ENCODE results near the gene SDHB. TPM values are rescaled to one million over a fixed set of nuclear protein-coding genes. Genes with fewer than 3 reads are reported as not detected.
"Not testable (repeated sequence)": the region's sequence is repeated elsewhere in the genome, so short reads cannot be mapped to it uniquely, and the experiment has no call there.

The SDHB gene
- total RNA-seq, 1 experiment from 2014 or later, result 243 TPM

DNA sequence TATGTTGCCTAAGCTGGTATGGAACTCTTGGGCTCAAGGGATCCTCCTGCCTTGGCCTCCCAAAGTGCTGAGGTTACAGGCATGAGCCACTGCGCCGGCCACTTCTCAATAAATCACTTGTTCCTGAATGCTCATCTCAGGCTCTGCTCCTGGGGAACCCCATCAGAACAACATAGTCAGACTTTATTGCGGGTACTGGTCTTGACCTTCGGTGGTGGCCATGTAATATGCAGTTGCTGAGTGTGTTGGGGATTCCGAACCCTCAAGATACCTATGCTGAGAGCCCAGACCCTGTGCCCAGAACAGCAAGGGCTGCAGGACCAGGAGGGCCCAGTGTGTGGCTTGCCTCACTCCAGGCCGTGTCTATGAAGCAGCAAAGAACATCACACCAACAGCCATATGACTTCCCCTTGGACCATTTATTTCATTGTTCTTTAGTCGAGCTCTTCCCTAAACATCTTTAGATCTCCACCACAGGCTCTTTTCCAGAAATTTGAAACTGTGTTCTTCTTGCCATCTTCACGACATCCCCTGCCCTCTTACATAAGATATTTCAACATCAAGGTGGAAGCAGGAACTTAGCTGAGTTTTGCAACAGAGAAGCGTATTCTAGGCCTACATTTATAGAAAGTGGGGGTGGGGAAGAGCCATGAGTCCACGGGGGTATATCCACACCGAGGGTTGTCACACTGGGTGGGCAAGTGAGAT lies 12.7 kb upstream of the SDHB start:
- H3K27ac ChIP-seq, result no peak overlapping the region
- H3K9me3 ChIP-seq (replicated peaks), result peaks cover 8% of the 10 kb centered on the region
- no peak overlapping the region for H3K4me3 ChIP-seq
- H3K27me3 ChIP-seq, result no peaks in the 10 kb centered on the region
- DNase-seq, result no peak
- no peaks in the 10 kb centered on the region for H3K36me3 ChIP-seq
- peaks cover 21% of the 10 kb centered on the region; the same call in 1 of the 2 replicates for H3K4me1 ChIP-seq

DNA sequence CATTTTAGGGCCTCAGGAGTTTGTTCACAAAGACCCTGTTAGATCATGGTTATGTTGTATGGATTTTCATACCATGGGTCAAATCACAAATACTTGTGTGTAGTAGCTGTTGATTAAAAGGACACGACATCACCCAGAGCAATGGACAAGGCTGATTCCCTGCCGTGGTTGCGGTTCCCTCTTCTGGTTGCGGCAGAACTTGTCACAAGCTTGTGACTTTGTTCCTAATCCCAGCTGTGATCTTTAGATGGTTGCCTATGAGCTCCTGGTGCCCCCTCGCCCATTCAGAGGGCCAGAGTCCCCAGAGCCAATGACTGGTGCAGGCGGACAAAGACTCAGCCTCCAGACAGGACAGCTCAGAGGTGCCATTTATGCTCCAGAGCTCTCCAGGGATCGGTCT lies 11.8 kb upstream of the SDHB start:
- peaks cover 8% of the 10 kb centered on the region for H3K9me3 ChIP-seq (replicated peaks)
- H3K4me1 ChIP-seq, result peaks cover 28% of the 10 kb centered on the region
- no peaks in the 10 kb centered on the region for H3K36me3 ChIP-seq
- no peak overlapping the region for H3K4me3 ChIP-seq
- H3K27ac ChIP-seq, result no peak overlapping the region
- no peak for DNase-seq
- H3K27me3 ChIP-seq, result no peaks in the 10 kb centered on the region

DNA sequence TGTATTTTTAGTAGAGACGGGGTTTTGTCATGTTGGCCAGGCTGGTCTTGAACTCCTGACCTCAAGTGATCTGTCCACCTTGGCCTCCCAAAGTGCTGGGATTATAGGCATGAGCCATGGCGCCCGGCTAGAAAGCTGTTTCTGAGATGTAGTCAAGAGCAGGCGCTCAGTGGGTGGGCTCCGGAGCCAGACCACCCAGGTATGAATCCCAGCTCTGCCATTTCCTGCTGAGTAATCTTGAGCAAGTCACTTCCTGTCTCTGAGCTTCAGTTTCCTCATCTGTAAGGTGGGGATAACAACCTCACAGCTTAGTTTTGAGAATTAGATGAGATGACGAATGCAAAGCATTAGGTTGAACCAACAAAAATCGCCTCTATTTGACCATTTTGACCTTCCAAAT lies 8.9 kb upstream of the SDHB start:
- not testable (repeated sequence) for H3K27ac ChIP-seq; H3K36me3 ChIP-seq; H3K9me3 ChIP-seq (replicated peaks); H3K27me3 ChIP-seq; H3K4me3 ChIP-seq
- H3K4me1 ChIP-seq, result peaks cover 36% of the 10 kb centered on the region
- peak; percentile 72 to 74 for DNase-seq

- Histone ChIP-seq H3K4me1 (peaks cover 43% of the 10 kb centered on the region), H3K9me3 (replicated peaks) (peaks cover 8% of the 10 kb centered on the region), H3K27ac (no peak overlapping the region; the same call in 1 of the 2 replicates), H3K36me3 (no peaks in the 10 kb centered on the region), H3K27me3 (no peaks in the 10 kb centered on the region), H3K4me3 (no peak overlapping the region)
- no peak for DNase-seq
Measured at GRCh38 chr1:17061892-17062291, 8.1 kb upstream of the SDHB start.

- H3K27ac ChIP-seq, result no peak overlapping the region
- H3K9me3 ChIP-seq (replicated peaks), result peaks cover 8% of the 10 kb centered on the region
- no peaks in the 10 kb centered on the region for H3K36me3 ChIP-seq
- H3K4me3 ChIP-seq, result no peak overlapping the region
- no peaks in the 10 kb centered on the region for H3K27me3 ChIP-seq
- DNase-seq, result no peak
- H3K4me1 ChIP-seq, result peaks cover 46% of the 10 kb centered on the region
Measured at GRCh38 chr1:17061486-17061885, 7.7 kb upstream of the SDHB start.

GRCh38 chr1:17060306-17060749 lies 6.5 kb upstream of the SDHB start:
- Histone ChIP-seq H3K4me1 (peaks cover 57% of the 10 kb centered on the region), H3K27me3 (no peaks in the 10 kb centered on the region), H3K27ac (no peak overlapping the region; the same call in 1 of the 2 replicates), H3K36me3 (no peaks in the 10 kb centered on the region), H3K4me3 (no peak overlapping the region), H3K9me3 (replicated peaks) (peaks cover 5% of the 10 kb centered on the region)
- DNase-seq, result no peak

GRCh38 chr1:17059391-17060305 lies 5.8 kb upstream of the SDHB start:
- DNase-seq, result peak; percentile 89 to 94
- Histone ChIP-seq H3K27me3 (no peaks in the 10 kb centered on the region), H3K4me3 (no peak overlapping the region), H3K4me1 (peaks cover 63% of the 10 kb centered on the region), H3K27ac (no peak overlapping the region; the same call in 1 of the 2 replicates), H3K36me3 (no peaks in the 10 kb centered on the region), H3K9me3 (replicated peaks) (no peaks in the 10 kb centered on the region)

DNA sequence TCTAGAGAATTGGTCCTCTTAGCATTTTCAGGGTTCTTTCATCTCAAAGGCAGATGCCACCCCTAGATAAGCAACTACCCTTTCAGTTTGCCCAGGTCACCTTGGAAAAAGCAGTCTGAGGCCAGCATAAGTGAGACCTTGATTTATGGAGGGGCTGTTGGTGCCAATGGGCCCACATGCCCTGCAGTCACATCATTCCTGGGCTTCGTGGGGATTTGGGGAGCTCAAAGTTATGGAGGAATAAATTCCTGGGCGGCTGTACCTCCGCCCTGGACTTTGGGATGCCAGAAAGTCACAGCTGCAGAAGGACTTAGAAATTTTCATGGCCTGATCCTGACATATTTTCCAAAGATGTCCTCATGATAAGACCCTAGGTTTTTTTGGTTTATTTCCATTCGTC lies 2.7 kb upstream of the SDHB start:
- Histone ChIP-seq H3K27ac (peak overlapping the region; percentile 70), H3K4me1 (peaks cover 47% of the 10 kb centered on the region), H3K27me3 (no peaks in the 10 kb centered on the region), H3K4me3 (no peak overlapping the region), H3K36me3 (no peaks in the 10 kb centered on the region; the same call in 1 of the 2 replicates), H3K9me3 (replicated peaks) (no peaks in the 10 kb centered on the region)
- peak; percentile 60 to 73 for DNase-seq

- no peaks in the 10 kb centered on the region for H3K27me3 ChIP-seq
- H3K36me3 ChIP-seq, result peaks cover 5% of the 10 kb centered on the region
- peaks cover 41% of the 10 kb centered on the region for H3K4me1 ChIP-seq
- H3K4me3 ChIP-seq, result no peak overlapping the region
- peak overlapping the region; percentile 70 for H3K27ac ChIP-seq
- peak in 1 of 2 experiments; percentile 30 for DNase-seq
- H3K9me3 ChIP-seq (replicated peaks), result no peaks in the 10 kb centered on the region
Measured at GRCh38 chr1:17055801-17056200, 2.0 kb upstream of the SDHB start.

GRCh38 chr1:17053086-17053684 lies 647 bp downstream of the SDHB start:
- Histone ChIP-seq H3K27me3 (no peaks in the 10 kb centered on the region), H3K9me3 (replicated peaks) (no peaks in the 10 kb centered on the region), H3K4me3 (peak overlapping the region; percentile 68), H3K4me1 (peaks cover 26% of the 10 kb centered on the region), H3K27ac (peak overlapping the region; percentile 23; the same call in 1 of the 2 replicates), H3K36me3 (peaks cover 13% of the 10 kb centered on the region)
- DNase-seq, result peak in 1 of 2 experiments; percentile 16

- Histone ChIP-seq H3K9me3 (replicated peaks) (no peaks in the 10 kb centered on the region), H3K4me3 (peak overlapping the region; percentile 68), H3K27me3 (no peaks in the 10 kb centered on the region), H3K36me3 (peaks cover 13% of the 10 kb centered on the region), H3K4me1 (peaks cover 26% of the 10 kb centered on the region), H3K27ac (no peak overlapping the region)
- DNase-seq, result no peak
Measured at GRCh38 chr1:17052641-17053040, 1.2 kb downstream of the SDHB start.

DNA sequence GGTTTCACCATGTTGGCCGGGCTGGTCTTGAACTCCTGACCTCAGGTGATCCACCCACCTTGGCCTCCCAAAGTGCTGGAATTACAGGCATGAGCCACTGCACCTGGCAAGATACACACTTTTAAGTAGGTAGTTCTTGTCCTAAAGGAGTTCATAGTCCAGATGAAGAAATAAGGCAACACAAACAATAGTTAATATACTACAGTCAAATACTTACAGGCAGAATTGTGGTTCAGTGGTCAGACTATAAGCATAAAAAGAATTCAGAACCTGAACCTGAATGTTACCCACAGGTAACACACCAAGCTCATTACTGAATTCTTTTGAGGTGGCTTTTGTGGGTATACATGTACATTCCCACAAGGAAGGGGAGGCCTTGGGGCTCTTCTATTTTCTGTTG lies 1.8 kb downstream of the SDHB start:
- H3K36me3 ChIP-seq, result peaks cover 13% of the 10 kb centered on the region
- H3K4me3 ChIP-seq, result no peak overlapping the region
- DNase-seq, result no peak
- H3K27me3 ChIP-seq, result no peaks in the 10 kb centered on the region
- H3K9me3 ChIP-seq (replicated peaks), result no peaks in the 10 kb centered on the region
- peaks cover 21% of the 10 kb centered on the region for H3K4me1 ChIP-seq
- no peak overlapping the region for H3K27ac ChIP-seq

DNA sequence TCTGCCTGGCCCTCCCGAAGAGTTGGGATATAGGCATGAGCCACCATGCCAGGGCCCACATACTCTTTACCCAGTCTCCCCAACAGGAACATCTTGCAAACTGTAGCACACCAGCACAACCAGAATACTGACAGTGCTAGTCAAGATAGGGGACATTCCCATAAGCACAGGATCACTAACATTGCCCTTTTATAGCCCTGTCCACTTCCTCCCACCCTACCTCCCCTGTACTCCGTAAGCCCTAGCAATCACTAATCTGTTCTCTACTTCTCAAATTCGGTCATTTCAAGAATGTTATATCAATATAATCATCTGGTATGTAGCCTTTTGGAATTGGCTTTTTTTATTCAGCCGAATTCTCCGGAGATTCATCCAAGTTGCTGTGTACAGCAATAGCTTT lies 5.9 kb downstream of the SDHB start:
- Histone ChIP-seq H3K4me3 (no peak overlapping the region), H3K27me3 (no peaks in the 10 kb centered on the region), H3K27ac (no peak overlapping the region), H3K36me3 (peaks cover 35% of the 10 kb centered on the region), H3K4me1 (peaks cover 10% of the 10 kb centered on the region), H3K9me3 (replicated peaks) (no peaks in the 10 kb centered on the region)
- no peak for DNase-seq

DNA sequence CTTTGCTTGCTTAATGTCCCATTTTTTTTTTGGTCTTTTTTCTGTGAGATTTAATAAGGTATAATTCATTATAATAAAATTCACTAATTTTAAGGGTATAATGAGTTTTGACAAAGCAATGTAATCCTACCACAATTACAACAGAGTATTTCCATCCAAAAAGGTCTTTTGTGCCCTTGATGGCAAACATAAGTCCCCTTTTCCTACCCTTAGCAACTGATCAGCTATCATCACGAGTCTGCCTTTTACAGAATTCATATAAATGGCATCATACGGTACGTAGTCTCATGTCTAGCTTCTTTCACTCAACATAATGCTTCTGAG lies 7.5 kb downstream of the SDHB start:
- Histone ChIP-seq H3K36me3 (peaks cover 48% of the 10 kb centered on the region), H3K9me3 (replicated peaks) (no peaks in the 10 kb centered on the region), H3K27ac (no peak overlapping the region; the same call in 1 of the 2 replicates), H3K4me1 (peaks cover 10% of the 10 kb centered on the region), H3K4me3 (no peak overlapping the region), H3K27me3 (no peaks in the 10 kb centered on the region)
- DNase-seq, result no peak
